ENCODE data around the gene SMARCA2. TPM values are rescaled to one million over a fixed set of nuclear protein-coding genes. Genes with fewer than 3 reads are reported as not detected.

SMARCA2 gene
- polyA plus RNA-seq (2013, experiment 1 of 2), result 9.4 TPM
- polyA plus RNA-seq (2013, experiment 2 of 2), result 12.1 TPM

GRCh38 chr9:2014696-2015580 lies at the start of gene SMARCA2:
Gene SMARCA2 (plus strand): TSS chr9:2015347. CDS start chr9:2029023, 13,676 bp downstream.
- Histone ChIP-seq H3K4me1 (ENCODE audit: control insufficient read depth, insufficient read depth, low read length, poor library complexity, severe bottlenecking) (peaks cover 6% of the 10 kb centered on the region), H3K27ac (ENCODE audit: low read depth, low read length, severe bottlenecking) (peak within 1 kb of the TSS; percentile 43), H3K9me3 (ENCODE audit: control insufficient read depth, low read length) (no peaks in the 10 kb centered on the region), H3K36me3 (ENCODE audit: control insufficient read depth, insufficient read depth, low read length) (no peaks in the 10 kb centered on the region), H3K4me3 (ENCODE audit: extremely low read depth, insufficient read depth, low read length, poor library complexity, severe bottlenecking) (peak within 1 kb of the TSS; percentile 64)
- 0 to 1% methylated on average over 18 to 23 of the region's 71 CpGs for WGBS, 2 experiments (ENCODE audit: insufficient coverage in 2 of 2)

GRCh38 chr9:1966725-1967366 lies 48.3 kb upstream of the SMARCA2 start:
- Histone ChIP-seq H3K4me3 (ENCODE audit: extremely low read depth, insufficient read depth, low read length, poor library complexity, severe bottlenecking) (no peak overlapping the region), H3K36me3 (ENCODE audit: control insufficient read depth, insufficient read depth, low read length) (no peaks in the 10 kb centered on the region), H3K4me1 (ENCODE audit: control insufficient read depth, insufficient read depth, low read length, poor library complexity, severe bottlenecking) (no peaks in the 10 kb centered on the region), H3K27ac (ENCODE audit: low read depth, low read length, severe bottlenecking) (no peak overlapping the region), H3K9me3 (ENCODE audit: control insufficient read depth, low read length) (no peaks in the 10 kb centered on the region)
- 90 to 93% methylated on average over 7 of the region's 9 CpGs for WGBS, 2 experiments (ENCODE audit: insufficient coverage in 2 of 2)

- Histone ChIP-seq H3K36me3 (ENCODE audit: control insufficient read depth, insufficient read depth, low read length) (no peaks in the 10 kb centered on the region), H3K9me3 (ENCODE audit: control insufficient read depth, low read length) (no peaks in the 10 kb centered on the region), H3K27ac (ENCODE audit: low read depth, low read length, severe bottlenecking) (no peak overlapping the region), H3K4me1 (ENCODE audit: control insufficient read depth, insufficient read depth, low read length, poor library complexity, severe bottlenecking) (no peaks in the 10 kb centered on the region), H3K4me3 (ENCODE audit: extremely low read depth, insufficient read depth, low read length, poor library complexity, severe bottlenecking) (no peak overlapping the region)
- 83 to 100% methylated on average over 1 of the region's 1 CpG for WGBS, 2 experiments (ENCODE audit: insufficient coverage in 2 of 2)
These were observed 46.0 kb upstream of the SMARCA2 start for GRCh38 chr9:1969160-1969559.

- Histone ChIP-seq H3K27ac (ENCODE audit: low read depth, low read length, severe bottlenecking) (no peak overlapping the region), H3K9me3 (ENCODE audit: control insufficient read depth, low read length) (no peaks in the 10 kb centered on the region), H3K36me3 (ENCODE audit: control insufficient read depth, insufficient read depth, low read length) (no peaks in the 10 kb centered on the region), H3K4me1 (ENCODE audit: control insufficient read depth, insufficient read depth, low read length, poor library complexity, severe bottlenecking) (no peaks in the 10 kb centered on the region), H3K4me3 (ENCODE audit: extremely low read depth, insufficient read depth, low read length, poor library complexity, severe bottlenecking) (no peak overlapping the region)
- 60 to 100% methylated on average over 1 of the region's 1 CpG for WGBS, 2 experiments (ENCODE audit: insufficient coverage in 2 of 2)
These were observed 45.2 kb upstream of the SMARCA2 start for GRCh38 chr9:1969898-1970297.

GRCh38 chr9:1972672-1973071 lies 42.5 kb upstream of the SMARCA2 start:
- Histone ChIP-seq H3K36me3 (ENCODE audit: control insufficient read depth, insufficient read depth, low read length) (no peaks in the 10 kb centered on the region), H3K4me1 (ENCODE audit: control insufficient read depth, insufficient read depth, low read length, poor library complexity, severe bottlenecking) (no peaks in the 10 kb centered on the region), H3K27ac (ENCODE audit: low read depth, low read length, severe bottlenecking) (no peak overlapping the region), H3K4me3 (ENCODE audit: extremely low read depth, insufficient read depth, low read length, poor library complexity, severe bottlenecking) (no peak overlapping the region), H3K9me3 (ENCODE audit: control insufficient read depth, low read length) (no peaks in the 10 kb centered on the region)

GRCh38 chr9:1977026-1977425 lies 38.1 kb upstream of the SMARCA2 start:
- WGBS, 2 experiments (ENCODE audit: insufficient coverage in 2 of 2), result 100% methylated on average over 2 of the region's 2 CpGs
- Histone ChIP-seq H3K36me3 (ENCODE audit: control insufficient read depth, insufficient read depth, low read length) (no peaks in the 10 kb centered on the region), H3K4me3 (ENCODE audit: extremely low read depth, insufficient read depth, low read length, poor library complexity, severe bottlenecking) (no peak overlapping the region), H3K9me3 (ENCODE audit: control insufficient read depth, low read length) (no peaks in the 10 kb centered on the region), H3K4me1 (ENCODE audit: control insufficient read depth, insufficient read depth, low read length, poor library complexity, severe bottlenecking) (no peaks in the 10 kb centered on the region), H3K27ac (ENCODE audit: low read depth, low read length, severe bottlenecking) (no peak overlapping the region)

GRCh38 chr9:1978941-1979340 lies 36.2 kb upstream of the SMARCA2 start:
- Histone ChIP-seq H3K36me3 (ENCODE audit: control insufficient read depth, insufficient read depth, low read length) (no peaks in the 10 kb centered on the region), H3K4me1 (ENCODE audit: control insufficient read depth, insufficient read depth, low read length, poor library complexity, severe bottlenecking) (no peaks in the 10 kb centered on the region), H3K4me3 (ENCODE audit: extremely low read depth, insufficient read depth, low read length, poor library complexity, severe bottlenecking) (no peak overlapping the region), H3K27ac (ENCODE audit: low read depth, low read length, severe bottlenecking) (no peak overlapping the region), H3K9me3 (ENCODE audit: control insufficient read depth, low read length) (no peaks in the 10 kb centered on the region)
- WGBS, 2 experiments (ENCODE audit: insufficient coverage in 2 of 2), result 86 to 94% methylated on average over 3 to 4 of the region's 5 CpGs

GRCh38 chr9:1979741-1980367 lies 35.3 kb upstream of the SMARCA2 start:
- H3K4me3 ChIP-seq (ENCODE audit: extremely low read depth, insufficient read depth, low read length, poor library complexity, severe bottlenecking), result no peak overlapping the region
- WGBS, 2 experiments (ENCODE audit: insufficient coverage in 2 of 2), result 95 to 100% methylated on average over 2 to 7 of the region's 7 CpGs
- H3K4me1 ChIP-seq (ENCODE audit: control insufficient read depth, insufficient read depth, low read length, poor library complexity, severe bottlenecking), result no peaks in the 10 kb centered on the region
- no peak overlapping the region for H3K27ac ChIP-seq (ENCODE audit: low read depth, low read length, severe bottlenecking)
- H3K36me3 ChIP-seq (ENCODE audit: control insufficient read depth, insufficient read depth, low read length), result no peaks in the 10 kb centered on the region
- H3K9me3 ChIP-seq (ENCODE audit: control insufficient read depth, low read length), result no peaks in the 10 kb centered on the region

- WGBS, 2 experiments (ENCODE audit: insufficient coverage in 2 of 2), result no CpG with 5 or more reads among the region's 1 CpG
- no peak overlapping the region for H3K4me3 ChIP-seq (ENCODE audit: extremely low read depth, insufficient read depth, low read length, poor library complexity, severe bottlenecking)
- no peak overlapping the region for H3K27ac ChIP-seq (ENCODE audit: low read depth, low read length, severe bottlenecking)
- no peaks in the 10 kb centered on the region for H3K9me3 ChIP-seq (ENCODE audit: control insufficient read depth, low read length)
- H3K4me1 ChIP-seq (ENCODE audit: control insufficient read depth, insufficient read depth, low read length, poor library complexity, severe bottlenecking), result no peaks in the 10 kb centered on the region
- no peaks in the 10 kb centered on the region for H3K36me3 ChIP-seq (ENCODE audit: control insufficient read depth, insufficient read depth, low read length)
These were observed 34.8 kb upstream of the SMARCA2 start for GRCh38 chr9:1980387-1980786.

GRCh38 chr9:1982074-1982473 lies 33.1 kb upstream of the SMARCA2 start:
- Histone ChIP-seq H3K36me3 (ENCODE audit: control insufficient read depth, insufficient read depth, low read length) (no peaks in the 10 kb centered on the region), H3K4me1 (ENCODE audit: control insufficient read depth, insufficient read depth, low read length, poor library complexity, severe bottlenecking) (no peaks in the 10 kb centered on the region), H3K9me3 (ENCODE audit: control insufficient read depth, low read length) (no peaks in the 10 kb centered on the region), H3K27ac (ENCODE audit: low read depth, low read length, severe bottlenecking) (no peak overlapping the region), H3K4me3 (ENCODE audit: extremely low read depth, insufficient read depth, low read length, poor library complexity, severe bottlenecking) (no peak overlapping the region)
- no CpG with 5 or more reads among the region's 1 CpG for WGBS, 2 experiments (ENCODE audit: insufficient coverage in 2 of 2)

GRCh38 chr9:1986341-1986740 lies 28.8 kb upstream of the SMARCA2 start:
- H3K27ac ChIP-seq (ENCODE audit: low read depth, low read length, severe bottlenecking), result no peak overlapping the region
- H3K4me3 ChIP-seq (ENCODE audit: extremely low read depth, insufficient read depth, low read length, poor library complexity, severe bottlenecking), result no peak overlapping the region
- H3K36me3 ChIP-seq (ENCODE audit: control insufficient read depth, insufficient read depth, low read length), result no peaks in the 10 kb centered on the region
- no peaks in the 10 kb centered on the region for H3K9me3 ChIP-seq (ENCODE audit: control insufficient read depth, low read length)
- no peaks in the 10 kb centered on the region for H3K4me1 ChIP-seq (ENCODE audit: control insufficient read depth, insufficient read depth, low read length, poor library complexity, severe bottlenecking)

Data from mesodermal cell (in vitro differentiated cells).